ENCODE results near the gene PRKD3.

- TF ChIP-seq CTCF (conservative IDR thresholded peaks at IDR 0.05 in 1 of 2, IDR thresholded peaks at IDR 0.05 in 1 of 2; ENCODE audit: low read depth in 1 of 2, low read length in 2 of 2) (no peak), EZH2 (IDR thresholded peaks at IDR 0.05; ENCODE audit: low read length, missing control alignments) (no peak)
These were observed 32.9 kb upstream of the PRKD3 start for GRCh38 chr2:37357530-37357929.

Measured in fibroblast of lung (primary cell).